Activated CD4-positive, alpha-beta T cell treated with anti-CD3 and anti-CD28 coated beads for 36 hours (primary cell): ENCODE results near the gene TREX2. TPM values are rescaled to one million over a fixed set of nuclear protein-coding genes. Genes with fewer than 3 reads are reported as not detected.

ENCODE experiments used
- ATAC-seq: fragments of 200-7000 bp; cut with Tn5 transposase; one replicate; pipeline ENCODE4 v1.10.0; 2021; ENCODE audit warnings: mild to moderate bottlenecking, moderate library complexity
- CTCF ChIA-PET: fragments of 350-600 bp; sonication (Branson Sonifier 250); formaldehyde crosslinking; loops from one replicate; lab custom pipeline; 2021; ENCODE audit warnings: antibody characterized with exemption; lab: Charles Lee
- POLR2A ChIA-PET: fragments of 350-600 bp; sonication (Branson Sonifier 250); formaldehyde crosslinking; loops from one replicate; lab custom pipeline; 2021; ENCODE audit warnings: antibody characterized with exemption, inconsistent platforms; lab: Charles Lee
- DNase-seq: peaks from one replicate; pipeline ENCODE4 v3.0.0-alpha.2; 2020
- H3K27ac Mint-ChIP-seq: one replicate; pipeline ENCODE4 v1.8.0; 2021; ENCODE audit warnings: mixed read lengths
- H3K27me3 Mint-ChIP-seq: one replicate; pipeline ENCODE4 v1.8.0; 2021; ENCODE audit warnings: mixed read lengths
- H3K36me3 Mint-ChIP-seq: one replicate; pipeline ENCODE4 v1.8.0; 2021; ENCODE audit warnings: low read depth, mixed read lengths
- H3K4me1 Mint-ChIP-seq: one replicate; pipeline ENCODE4 v1.8.0; 2021; ENCODE audit warnings: mixed read lengths
- H3K4me3 Mint-ChIP-seq: one replicate; pipeline ENCODE4 v1.8.0; 2021; ENCODE audit warnings: mild to moderate bottlenecking, moderate library complexity, mixed read lengths
- H3K9me3 Mint-ChIP-seq: one replicate; pipeline ENCODE4 v1.8.0; 2021; ENCODE audit warnings: low read depth, mixed read lengths
- intact Hi-C, 2 experiments: fragments of 100-400 bp; cut with DNase I in 1 of 2; cut with micrococcal nuclease in 1 of 2; formaldehyde crosslinking; loops; one replicate each; pipeline versions ENCODE4 v1.14.2 to v1.15.1; 2022 to 2024; cut with DNase I, micrococcal nuclease
- total RNA-seq, 2 experiments: library from RNA; stranded (reverse); gene quantifications; one replicate each; pipeline ENCODE4 v1.2.3, GENCODE V29; 2021

TREX2 gene
- total RNA-seq, 2 experiments from 2014 or later, result 0.91 to 1.1 TPM

- ChIA-PET CTCF (no interaction called here), POLR2A (no interaction called here)
- DNase-seq, result peak; percentile 69
- H3K4me1 Mint-ChIP-seq, result peaks cover 5% of the 10 kb centered on the region
- no peak overlapping the region for H3K27ac Mint-ChIP-seq
- no peaks in the 10 kb centered on the region for H3K27me3 Mint-ChIP-seq
- H3K4me3 Mint-ChIP-seq, result no peak overlapping the region
- no peaks in the 10 kb centered on the region for H3K36me3 Mint-ChIP-seq
- H3K9me3 Mint-ChIP-seq, result no peaks in the 10 kb centered on the region
- ATAC-seq, result no peak
- intact Hi-C loops, result loop anchor here (5.0 kb wide), 3 partner anchors 248 to 1598 kb away; partner anchors contain the start of genes ABCD1 (in 1 of the 2), BCAP31 (in 1 of the 2), BRCC3 (in 1 of the 2) and CMC4 (in 1 of the 2)
Measured at GRCh38 chrX:153474718-153475117, 28.9 kb upstream of the TREX2 start.

DNA sequence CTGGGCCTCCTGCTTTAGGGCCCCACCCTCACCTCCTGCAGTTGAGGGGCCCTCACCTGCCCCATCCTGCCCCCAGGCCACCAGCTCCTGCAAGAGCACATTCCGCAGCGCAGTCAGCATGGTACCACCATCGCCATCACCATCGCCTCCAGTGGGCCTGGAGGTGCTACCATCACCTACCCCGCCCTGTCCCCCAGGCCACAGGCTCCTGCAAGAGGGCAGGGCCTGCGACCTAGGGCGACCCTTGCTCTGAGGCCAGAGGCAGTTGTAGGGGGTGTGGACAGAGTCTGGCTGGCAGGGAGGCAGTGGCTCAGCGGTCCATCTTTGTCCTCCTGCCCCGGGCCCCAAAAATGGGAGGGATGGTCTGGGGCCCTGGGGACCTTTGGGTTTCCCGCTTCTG lies 28.4 kb upstream of the TREX2 start:
- no peak for ATAC-seq
- Mint-ChIP-seq H3K27ac (no peak overlapping the region), H3K9me3 (no peaks in the 10 kb centered on the region), H3K4me3 (no peak overlapping the region), H3K4me1 (peaks cover 5% of the 10 kb centered on the region), H3K36me3 (no peaks in the 10 kb centered on the region), H3K27me3 (no peaks in the 10 kb centered on the region)
- no peak for DNase-seq
- intact Hi-C loops, result loop anchor here (5.0 kb wide), 3 partner anchors 248 to 1598 kb away; partner anchors contain the start of genes ABCD1 (in 1 of the 2), BCAP31 (in 1 of the 2), BRCC3 (in 1 of the 2) and CMC4 (in 1 of the 2)
- ChIA-PET POLR2A (no interaction called here), CTCF (no interaction called here)

DNA sequence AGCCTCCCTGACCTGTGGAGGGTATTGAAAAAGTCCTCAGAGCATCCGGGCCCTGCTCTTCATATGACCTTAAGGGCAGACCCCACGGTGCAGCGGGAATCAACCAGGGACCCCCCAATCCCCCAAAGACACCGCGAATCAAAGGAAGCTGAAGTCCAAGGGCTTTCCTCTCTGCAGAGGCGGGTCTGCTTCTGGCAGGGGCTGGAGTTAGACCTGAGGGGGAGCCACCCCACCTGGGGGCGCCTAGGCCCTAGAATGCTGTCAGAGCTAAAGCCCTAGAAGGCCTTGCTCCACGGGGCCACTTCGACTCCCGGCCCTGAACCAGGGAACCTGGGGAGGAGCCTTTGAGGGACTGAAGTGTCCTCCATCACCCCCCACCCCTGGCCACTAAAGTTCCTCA lies 27.3 kb upstream of the TREX2 start:
- ChIA-PET POLR2A (no interaction called here), CTCF (interaction anchor here (3.1 kb wide), 1 partner anchor 33 kb away, joined by 20 read pairs; no protein-coding TSS in a partner anchor)
- H3K36me3 Mint-ChIP-seq, result no peaks in the 10 kb centered on the region
- DNase-seq (no peak), ATAC-seq (no peak)
- no peak overlapping the region for H3K4me3 Mint-ChIP-seq
- H3K27me3 Mint-ChIP-seq, result no peaks in the 10 kb centered on the region
- H3K27ac Mint-ChIP-seq, result no peak overlapping the region
- no peaks in the 10 kb centered on the region for H3K9me3 Mint-ChIP-seq
- H3K4me1 Mint-ChIP-seq, result peaks cover 5% of the 10 kb centered on the region
- intact Hi-C loops, result loop anchor here (5.0 kb wide), 3 partner anchors 249 to 1599 kb away; partner anchors contain the start of genes ABCD1 (in 1 of the 2), BCAP31 (in 1 of the 2), BRCC3 (in 1 of the 2) and CMC4 (in 1 of the 2)

- Mint-ChIP-seq H3K27me3 (no peaks in the 10 kb centered on the region), H3K4me3 (no peak overlapping the region), H3K4me1 (peaks cover 5% of the 10 kb centered on the region), H3K36me3 (peaks cover 7% of the 10 kb centered on the region), H3K9me3 (no peaks in the 10 kb centered on the region), H3K27ac (no peak overlapping the region)
- ATAC-seq (no peak), DNase-seq (no peak)
- intact Hi-C loops, result loop anchor here (1.0 to 5.0 kb wide), 5 partner anchors 36 to 1601 kb away; partner anchors contain the start of genes ABCD1 (in 1 of the 2), BCAP31 (in 1 of the 2), BRCC3 (in 1 of the 2) and CMC4 (in 1 of the 2)
- CTCF ChIA-PET, result interaction anchor here (2.0 to 3.1 kb wide), 3 partner anchors 11 to 43 kb away, joined by 7 to 20 read pairs (median 9); no protein-coding TSS in a partner anchor
- POLR2A ChIA-PET, result no interaction called here
Measured at GRCh38 chrX:153471663-153472280, 25.9 kb upstream of the TREX2 start.

GRCh38 chrX:153470411-153471363 lies 24.8 kb upstream of the TREX2 start, which contains the start of gene HAUS7:
HAUS7 (minus strand) TSS chrX:153470576; CDS start chrX:153470557, 19 bp downstream.
- Mint-ChIP-seq H3K9me3 (no peaks in the 10 kb centered on the region), H3K36me3 (peaks cover 7% of the 10 kb centered on the region), H3K27ac (peak within 1 kb of the TSS; percentile 67), H3K27me3 (no peaks in the 10 kb centered on the region), H3K4me1 (peaks cover 5% of the 10 kb centered on the region), H3K4me3 (peak within 1 kb of the TSS; percentile 78)
- ChIA-PET CTCF (interaction anchor here (0.5 to 3.1 kb wide), 7 partner anchors 10 to 548 kb away, joined by 3 to 20 read pairs (median 5); no protein-coding TSS in a partner anchor), POLR2A (no interaction called here)
- ATAC-seq (peak; percentile 91), DNase-seq (peak; percentile 93)
- intact Hi-C loops, result loop anchor here (1.0 to 5.0 kb wide), 12 partner anchors 37 to 1602 kb away; partner anchors contain the start of genes ABCD1 (in 2 of the 2), BCAP31 (in 2 of the 2), BRCC3 (in 1 of the 2) and CCNQ (in 1 of the 2)

DNA sequence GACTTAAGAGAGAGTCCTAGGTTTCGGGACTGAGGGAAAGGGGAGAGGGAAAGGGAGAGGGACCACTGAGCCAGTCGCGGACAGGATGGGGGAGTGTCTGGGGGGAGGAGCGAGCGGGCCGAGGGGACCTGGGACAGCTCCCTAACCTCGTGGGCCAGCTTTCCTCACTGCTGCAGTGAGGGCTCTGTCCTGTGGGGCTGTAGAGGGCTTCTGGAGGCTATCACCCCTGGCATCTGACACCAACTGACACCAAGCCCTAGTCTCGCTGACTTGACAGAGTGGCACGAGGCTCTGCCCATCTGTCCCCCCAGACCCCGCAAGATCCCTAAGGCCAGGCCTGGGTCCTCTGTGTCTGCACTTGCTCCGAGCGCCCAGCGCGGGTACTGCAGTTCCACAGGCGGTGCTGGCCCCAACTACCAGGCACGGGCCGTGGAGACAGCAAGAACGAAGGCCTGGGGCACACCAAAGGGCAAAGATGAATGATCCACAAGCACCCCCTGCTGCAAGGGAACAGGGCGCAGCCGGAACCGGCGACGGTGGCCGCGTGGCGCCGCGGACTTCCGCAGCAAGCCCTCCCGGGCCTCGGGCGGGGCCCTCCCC lies 24.1 kb upstream of the TREX2 start:
- H3K36me3 Mint-ChIP-seq, result peaks cover 7% of the 10 kb centered on the region
- peak; percentile 27 for ATAC-seq
- ChIA-PET POLR2A (interaction anchor here (0.5 kb wide), 1 partner anchor 325 kb away, joined by 3 read pairs; the partner anchor contains the start of genes IDH3G and SSR4), CTCF (interaction anchor here (0.6 to 3.1 kb wide), 6 partner anchors 9 to 547 kb away, joined by 3 to 20 read pairs (median 4); no protein-coding TSS in a partner anchor)
- H3K4me3 Mint-ChIP-seq, result peak overlapping the region; percentile 78
- DNase-seq, result peak; percentile 44
- no peaks in the 10 kb centered on the region for H3K9me3 Mint-ChIP-seq
- H3K27me3 Mint-ChIP-seq, result no peaks in the 10 kb centered on the region
- intact Hi-C loops, result loop anchor here (1.0 to 5.0 kb wide), 12 partner anchors 37 to 1602 kb away; partner anchors contain the start of genes ABCD1 (in 2 of the 2), BCAP31 (in 2 of the 2), BRCC3 (in 1 of the 2) and CCNQ (in 1 of the 2)
- H3K27ac Mint-ChIP-seq, result no peak overlapping the region
- peaks cover 5% of the 10 kb centered on the region for H3K4me1 Mint-ChIP-seq

DNA sequence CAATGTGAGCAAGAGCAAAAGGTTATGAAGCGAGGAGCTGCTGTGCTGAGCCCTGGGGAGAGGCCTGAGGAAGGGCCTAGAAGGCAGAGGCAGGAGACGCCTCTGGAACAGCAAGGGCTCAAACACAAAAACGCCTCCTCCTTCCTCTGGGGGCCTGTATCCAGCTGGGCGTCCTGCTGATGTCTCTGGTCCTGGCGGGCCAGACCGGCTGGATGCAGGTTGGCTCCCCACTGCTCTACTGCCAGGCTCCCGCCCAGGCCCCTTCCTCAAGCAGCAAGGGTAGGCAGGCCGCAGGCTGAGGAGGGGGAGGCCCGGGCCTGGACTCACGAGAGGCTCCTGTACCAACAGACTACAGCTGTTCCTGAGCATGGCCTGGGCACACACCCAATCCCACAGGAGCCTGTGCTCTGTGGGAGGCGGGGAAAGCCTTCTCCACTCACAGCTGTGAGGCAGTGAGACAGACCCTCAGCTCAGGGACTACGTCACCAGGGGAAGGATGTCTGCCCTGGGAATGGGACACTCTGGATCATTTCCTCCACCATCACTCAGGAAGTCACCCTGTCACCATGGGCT lies 22.2 kb upstream of the TREX2 start:
- no peaks in the 10 kb centered on the region for H3K27me3 Mint-ChIP-seq
- POLR2A ChIA-PET, result no interaction called here
- no peak overlapping the region for H3K4me3 Mint-ChIP-seq
- peaks cover 2% of the 10 kb centered on the region for H3K4me1 Mint-ChIP-seq
- DNase-seq, result no peak
- no peak for ATAC-seq
- CTCF ChIA-PET, result no interaction called here
- intact Hi-C loops, result no loop called here
- H3K36me3 Mint-ChIP-seq, result peaks cover 7% of the 10 kb centered on the region
- H3K9me3 Mint-ChIP-seq, result no peaks in the 10 kb centered on the region
- H3K27ac Mint-ChIP-seq, result no peak overlapping the region

DNA sequence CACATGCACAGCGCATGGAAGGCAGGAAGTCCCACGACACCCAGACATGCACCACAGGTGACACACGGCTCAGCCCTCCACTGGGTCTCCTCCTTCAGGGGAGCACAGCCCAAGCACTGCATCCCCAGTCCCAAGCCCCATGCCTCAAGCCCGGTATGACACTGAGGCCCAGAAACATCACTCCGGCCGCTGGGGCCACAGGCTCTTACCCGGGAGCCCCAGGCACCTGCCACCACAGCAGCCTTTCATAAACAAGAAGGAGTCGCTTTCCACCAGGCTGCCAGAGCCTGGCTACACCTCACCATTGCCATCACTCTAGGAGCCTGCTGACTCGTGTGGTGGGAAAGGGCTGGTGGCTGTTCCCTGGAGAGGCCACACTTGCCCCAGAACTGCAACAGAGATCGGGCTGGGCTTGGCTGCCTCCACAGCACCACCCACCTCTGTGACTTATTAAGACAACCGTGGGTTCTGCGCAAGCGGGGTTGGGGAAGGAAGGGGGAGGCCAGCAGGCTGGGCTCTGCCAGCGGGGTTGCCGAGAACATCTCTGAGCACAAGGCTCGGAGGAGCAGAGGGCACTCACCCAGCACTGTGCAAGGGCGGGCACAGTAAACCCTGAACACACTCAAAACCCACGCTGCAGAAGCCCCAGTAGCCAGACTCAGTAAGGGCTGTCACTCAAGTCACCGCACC lies 20.0 kb upstream of the TREX2 start:
- intact Hi-C loops, result no loop called here

DNA sequence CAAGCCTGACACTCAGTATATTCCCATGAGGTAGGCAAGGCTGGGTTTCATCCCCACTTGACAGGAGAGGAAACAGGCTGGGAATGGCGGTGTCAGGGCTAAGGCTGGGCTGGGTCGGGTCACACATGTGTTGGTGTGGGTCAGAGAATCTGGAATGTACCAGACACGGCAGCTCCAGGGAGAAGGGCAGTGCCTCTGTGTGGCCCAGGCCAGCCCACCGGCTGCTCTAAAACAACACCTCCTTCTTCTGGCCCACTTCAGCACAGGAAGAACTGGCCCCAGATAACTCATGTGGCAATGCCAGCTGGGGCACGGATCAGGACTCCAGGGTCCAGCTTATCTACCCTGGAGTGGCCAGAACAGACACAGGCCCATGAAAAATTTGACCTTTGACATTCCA lies 18.3 kb upstream of the TREX2 start:
- peaks cover 18% of the 10 kb centered on the region for H3K36me3 Mint-ChIP-seq
- CTCF ChIA-PET, result no interaction called here
- POLR2A ChIA-PET, result no interaction called here
- intact Hi-C loops, result no loop called here
- H3K9me3 Mint-ChIP-seq, result no peaks in the 10 kb centered on the region
- DNase-seq (no peak), ATAC-seq (no peak)
- H3K4me1 Mint-ChIP-seq, result no peaks in the 10 kb centered on the region
- H3K27ac Mint-ChIP-seq, result no peak overlapping the region
- no peak overlapping the region for H3K4me3 Mint-ChIP-seq
- H3K27me3 Mint-ChIP-seq, result no peaks in the 10 kb centered on the region

More for the DNA sequence above, 20.0 kb upstream of the TREX2 start:
- H3K27ac Mint-ChIP-seq, result no peak overlapping the region
- H3K4me3 Mint-ChIP-seq, result no peak overlapping the region
- peaks cover 14% of the 10 kb centered on the region for H3K36me3 Mint-ChIP-seq
- no peaks in the 10 kb centered on the region for H3K27me3 Mint-ChIP-seq
- no peaks in the 10 kb centered on the region for H3K9me3 Mint-ChIP-seq
- ATAC-seq (no peak), DNase-seq (no peak)
- no peaks in the 10 kb centered on the region for H3K4me1 Mint-ChIP-seq
- ChIA-PET POLR2A (interaction anchor here (0.7 kb wide), 1 partner anchor 133 kb away, joined by 5 read pairs; the partner anchor contains the start of gene CCNQ), CTCF (no interaction called here)

GRCh38 chrX:153463556-153463955 lies 17.7 kb upstream of the TREX2 start:
- H3K4me3 Mint-ChIP-seq, result no peak overlapping the region
- DNase-seq (no peak), ATAC-seq (no peak)
- no peaks in the 10 kb centered on the region for H3K27me3 Mint-ChIP-seq
- intact Hi-C loops, result no loop called here
- no peaks in the 10 kb centered on the region for H3K4me1 Mint-ChIP-seq
- H3K27ac Mint-ChIP-seq, result no peak overlapping the region
- ChIA-PET POLR2A (no interaction called here), CTCF (no interaction called here)
- H3K9me3 Mint-ChIP-seq, result no peaks in the 10 kb centered on the region
- H3K36me3 Mint-ChIP-seq, result peaks cover 22% of the 10 kb centered on the region
